ENCODE measurements around the gene GPC6. TPM values are rescaled to one million over a fixed set of nuclear protein-coding genes. Genes with fewer than 3 reads are reported as not detected.

The GPC6 gene
- total and polyA plus RNA-seq, 9 of the 15 experiments (the other 6 are each of a cell fraction or from before 2014, with no cell fraction given), result under 0.01 to 0.20 (median 0.01) TPM; not detected in 4

- TF ChIP-seq PHF21A (IDR thresholded peaks at IDR 0.05; ENCODE audit: borderline replicate concordance, low read depth) (no peak), KDM2B (CRISPR knock-in tag; IDR thresholded peaks at IDR 0.05) (no peak), TFE3 (CRISPR knock-in tag; IDR thresholded peaks at IDR 0.05) (no peak), THRA (IDR thresholded peaks at IDR 0.05) (no peak), HDAC1 (IDR thresholded peaks at IDR 0.05) (no peak), TSHZ1 (CRISPR knock-in tag; IDR thresholded peaks at IDR 0.05) (no peak), SMARCE1 (IDR thresholded peaks at IDR 0.05) (no peak)
- CTCF ChIA-PET (ENCODE audit: low intra/inter-chr PET ratio), result no interaction called here
- H4K20me1 ChIP-seq (replicated peaks; ENCODE audit: control insufficient read depth, insufficient read depth, low read length), result no peaks in the 10 kb centered on the region
- in situ Hi-C loops (cut with MboI) (no loop called here), intact Hi-C loops (cut with micrococcal nuclease) (no loop called here)
- no peak overlapping the region for H3K4me2 ChIP-seq (ENCODE audit: insufficient read depth, low read length)
- H3K4me3 ChIP-seq, result no peak overlapping the region
- H2AFZ ChIP-seq (ENCODE audit: low read depth, low read length), result no peak overlapping the region
- H3K4me1 ChIP-seq (replicated peaks in 1 of 2; ENCODE audit: control insufficient read depth in 2 of 2, insufficient read depth in 2 of 2, low read length in 2 of 2), result no peaks in the 10 kb centered on the region
- DNase-seq (ENCODE audit: extremely low read depth in 1 of 4, low spot score in 3 of 4) (no peak), ATAC-seq (no peak), FAIRE-seq (no peak)
- BruUV-seq (replicated peaks), result no TSS peak
- no peak overlapping the region for H3K9ac ChIP-seq (ENCODE audit: insufficient read depth in 1 of 2, low read depth in 2 of 2, low read length in 2 of 2)
- no peaks in the 10 kb centered on the region for H3K9me1 ChIP-seq (ENCODE audit: control insufficient read depth, insufficient read depth, low read length)
- H3K27ac ChIP-seq (ENCODE audit: extremely low read depth, low read depth, low read length), result no peak overlapping the region
- no peaks in the 10 kb centered on the region for H3K79me2 ChIP-seq (ENCODE audit: control insufficient read depth, insufficient read depth, low read length)
- POLR2A ChIA-PET, result no interaction called here
- H3K9me3 ChIP-seq (replicated peaks; ENCODE audit: control insufficient read depth, insufficient read depth, low read depth, low read length), result no peaks in the 10 kb centered on the region
- no peaks in the 10 kb centered on the region for H3K36me3 ChIP-seq (ENCODE audit: control insufficient read depth, insufficient read depth, low read length)
- 1% methylated on average over 12 of the region's 13 CpGs for whole genome bisulfite sequencing (ENCODE audit: insufficient coverage, low coverage, missing lambda C conversion rate)
- H3K27me3 ChIP-seq (ENCODE audit: control insufficient read depth in 2 of 2, insufficient read depth in 2 of 2, low read length in 2 of 2), result no peaks in the 10 kb centered on the region
Observed at GRCh38 chr13:94346261-94347019, 1119.8 kb downstream of the GPC6 start.
